ENCODE results near the gene SVIL. TPM values are rescaled to one million over a fixed set of nuclear protein-coding genes. Genes with fewer than 3 reads are reported as not detected.
"Not testable (repeated sequence)": the region's sequence is repeated elsewhere in the genome, so short reads cannot be mapped to it uniquely, and the experiment has no call there.

The SVIL gene
- total RNA-seq, 1 donor from 2014 or later, result 302 TPM

DNA sequence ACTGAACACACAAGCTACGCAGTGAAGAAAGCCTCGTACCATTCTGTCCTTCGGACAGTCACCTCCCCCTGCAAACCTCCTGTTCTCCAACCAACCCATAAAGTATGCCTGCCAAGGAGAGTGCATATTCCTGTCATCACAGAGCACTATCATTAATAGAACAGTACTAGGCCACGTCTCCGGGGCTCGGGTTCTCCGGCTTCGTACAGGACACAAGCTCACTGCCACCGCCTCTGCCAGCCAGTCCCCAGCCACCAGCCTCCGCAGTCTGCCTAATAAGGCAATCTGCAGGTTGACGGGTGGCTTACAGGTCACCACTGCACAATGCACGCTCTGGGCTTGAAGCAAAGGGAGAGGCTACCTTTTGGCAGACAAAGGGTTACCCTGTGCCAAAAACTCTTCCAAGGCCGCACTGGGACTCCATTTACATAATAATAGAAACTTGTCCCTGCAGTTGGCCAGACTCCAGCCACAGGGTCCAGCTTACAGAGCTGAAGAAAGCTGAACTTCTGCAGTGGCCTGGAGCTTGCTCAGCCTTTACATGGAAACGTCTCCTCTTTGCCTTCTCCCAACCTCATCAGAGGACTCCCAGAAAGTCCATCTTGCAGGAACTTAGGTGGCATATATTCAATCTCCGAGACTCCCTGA lies 47.5 kb downstream of the SVIL start:
- ATAC-seq, result peak; percentile 83
- intact Hi-C loops (cut with micrococcal nuclease), result not testable (repeated sequence)

GRCh38 chr10:29586509-29586908 lies 48.3 kb downstream of the SVIL start:
- DNase-seq, result no peak
- no peak for ATAC-seq
- intact Hi-C loops (cut with micrococcal nuclease), result no loop called here

More for the DNA sequence above, 47.5 kb downstream of the SVIL start:
- peak; percentile 80 for DNase-seq

DNA sequence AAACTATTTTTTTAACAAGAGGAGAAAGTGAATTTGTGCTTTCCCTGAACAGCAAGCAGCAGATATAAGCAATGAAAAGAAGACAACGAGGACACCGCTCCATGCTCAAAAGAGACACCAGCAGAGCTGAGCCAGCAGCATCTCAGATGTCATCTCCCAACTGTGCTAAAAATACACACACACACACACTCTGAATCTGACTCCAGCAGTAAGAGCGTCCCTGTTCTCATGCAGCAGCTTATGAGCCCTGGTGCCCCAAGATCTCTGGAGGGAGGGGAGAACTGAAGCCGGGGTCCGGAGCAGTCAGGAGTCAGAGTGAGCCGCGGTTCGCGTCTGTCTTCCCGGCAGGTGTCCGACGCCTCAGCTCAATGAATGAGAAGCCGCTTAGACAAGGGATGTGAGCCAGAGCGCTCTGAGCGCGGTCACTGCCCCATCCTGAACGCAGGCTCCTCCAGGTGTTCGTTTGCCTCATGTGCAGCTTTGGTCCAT lies 49.2 kb downstream of the SVIL start:
- intact Hi-C loops (cut with micrococcal nuclease), result no loop called here
- DNase-seq (peak; percentile 60), ATAC-seq (peak; percentile 10)

GRCh38 chr10:29584436-29584835 lies 50.3 kb downstream of the SVIL start:
- no peak for ATAC-seq
- DNase-seq, result no peak
- intact Hi-C loops (cut with micrococcal nuclease), result no loop called here

GRCh38 chr10:29583674-29584073 lies 51.1 kb downstream of the SVIL start:
- ATAC-seq (no peak), DNase-seq (no peak)
- intact Hi-C loops (cut with micrococcal nuclease), result no loop called here

DNA sequence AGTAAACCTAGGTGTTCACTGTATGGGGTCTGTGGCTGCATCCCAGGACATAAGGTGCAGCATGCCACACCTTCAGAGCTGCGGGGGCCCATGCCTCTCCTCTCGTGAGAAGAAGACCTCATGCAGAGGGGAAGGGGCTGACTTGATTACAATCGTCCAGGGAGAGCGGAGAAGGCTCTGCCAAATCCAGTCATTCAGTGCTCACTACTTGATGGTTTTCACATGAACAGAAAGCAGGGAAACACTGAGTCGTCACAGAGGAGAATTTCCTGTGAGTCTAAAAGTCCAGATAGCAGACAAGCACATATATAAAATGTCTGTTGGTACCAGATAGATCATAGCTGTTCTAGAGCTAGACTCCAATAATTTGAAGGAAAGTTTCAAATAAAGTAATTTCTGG lies 52.0 kb downstream of the SVIL start:
- DNase-seq; intact Hi-C loops (cut with micrococcal nuclease); ATAC-seq: not testable (repeated sequence)

DNA sequence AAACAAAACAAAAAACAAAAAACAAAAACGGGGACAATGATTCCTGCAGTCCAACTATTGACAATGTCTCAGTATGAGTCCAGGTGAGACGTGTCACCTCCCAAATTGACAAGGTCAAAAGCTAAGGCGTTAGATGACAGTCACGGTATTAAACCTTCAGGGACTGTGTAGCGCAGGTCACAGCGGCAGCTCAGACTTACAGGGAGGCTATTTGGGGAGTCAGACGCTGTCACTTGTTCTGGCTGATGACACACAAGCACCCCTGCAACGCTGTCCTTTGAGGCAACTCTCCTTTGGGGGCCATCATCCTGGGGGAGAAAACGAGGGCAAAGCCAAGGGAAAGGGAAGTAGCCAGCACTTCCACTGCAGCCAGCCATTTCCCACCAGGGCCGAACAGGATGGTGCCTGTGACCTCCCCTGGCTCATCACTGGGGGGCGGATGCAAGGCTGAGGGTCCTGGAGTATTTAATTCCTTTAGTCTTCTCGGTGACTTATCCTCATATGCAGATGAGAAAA lies 55.3 kb downstream of the SVIL start:
- ATAC-seq (peak; percentile 12), DNase-seq (no peak)
- intact Hi-C loops (cut with micrococcal nuclease), result no loop called here

GRCh38 chr10:29578457-29578856 lies 56.3 kb downstream of the SVIL start:
- DNase-seq (no peak), ATAC-seq (no peak)
- intact Hi-C loops (cut with micrococcal nuclease), result no loop called here

DNA sequence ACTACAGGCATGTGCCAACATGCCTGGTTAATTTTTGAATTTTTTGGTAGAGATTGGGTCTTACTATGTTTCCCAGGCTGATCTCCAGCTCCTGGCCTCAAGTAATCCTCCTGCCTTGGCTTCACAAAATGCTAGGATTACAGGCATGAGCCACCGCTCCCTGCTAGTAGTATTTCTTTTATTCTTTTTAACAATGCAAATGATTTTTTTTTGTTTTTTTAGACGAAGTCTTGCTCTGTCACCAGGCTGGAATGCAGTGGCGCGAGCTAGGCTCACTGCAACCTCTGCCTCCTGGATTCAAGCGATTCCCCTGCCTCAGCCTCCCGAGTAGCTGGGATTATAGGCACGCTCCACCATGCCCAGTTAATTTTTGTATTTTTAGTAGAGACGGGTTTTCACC lies 58.1 kb downstream of the SVIL start:
- no peak for DNase-seq
- no peak for ATAC-seq
- intact Hi-C loops (cut with micrococcal nuclease), result no loop called here

- DNase-seq (no peak), ATAC-seq (no peak)
- intact Hi-C loops (cut with micrococcal nuclease), result no loop called here
Observed at GRCh38 chr10:29575098-29575455, 59.7 kb downstream of the SVIL start.

GRCh38 chr10:29574212-29575097 lies 60.3 kb downstream of the SVIL start:
- ATAC-seq, result peak; percentile 68
- intact Hi-C loops (cut with micrococcal nuclease); DNase-seq: not testable (repeated sequence)

DNA sequence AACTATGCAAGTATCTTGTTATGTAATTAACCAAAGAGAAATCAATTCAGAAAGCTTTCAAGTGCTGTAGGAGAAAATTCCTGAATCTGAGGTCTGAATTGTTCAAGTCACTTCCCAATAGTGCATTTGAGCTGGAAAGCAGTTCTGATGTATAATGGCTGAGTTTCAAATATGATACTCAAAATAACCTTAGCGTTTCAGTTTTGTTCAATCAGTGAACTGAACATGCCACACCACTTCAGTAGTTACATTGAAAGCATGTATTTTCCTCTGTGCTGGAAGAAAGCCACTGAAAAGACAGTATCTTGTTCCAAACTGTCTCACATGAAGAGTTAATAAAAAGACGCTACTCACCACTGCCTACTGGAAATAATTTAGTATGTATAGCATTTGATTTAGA lies 64.5 kb downstream of the SVIL start:
- intact Hi-C loops (cut with micrococcal nuclease); ATAC-seq; DNase-seq: not testable (repeated sequence)

- no peak for DNase-seq
- ATAC-seq, result no peak
- intact Hi-C loops (cut with micrococcal nuclease), result no loop called here
Observed at GRCh38 chr10:29569795-29570194, 65.0 kb downstream of the SVIL start.

DNA sequence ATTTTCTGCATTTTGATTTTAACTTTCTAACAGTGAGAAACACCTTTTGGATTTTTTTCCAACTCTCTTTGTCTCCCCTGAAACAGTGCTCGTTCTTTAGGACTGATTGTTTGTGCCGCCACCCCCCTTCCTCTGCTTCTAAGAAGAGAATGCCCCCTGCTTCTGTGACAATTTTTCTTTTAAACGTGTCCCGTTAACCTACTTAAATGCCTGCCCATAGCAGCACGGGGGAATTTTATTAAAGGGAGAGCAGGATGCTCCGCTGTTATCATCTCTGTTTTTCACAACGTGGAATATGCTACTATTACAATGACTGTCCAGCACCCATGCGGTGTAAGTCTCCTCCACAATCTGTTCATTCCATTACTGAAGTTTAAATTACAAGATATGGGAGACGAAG lies 67.8 kb downstream of the SVIL start:
- DNase-seq, result no peak
- ATAC-seq, result no peak
- intact Hi-C loops (cut with micrococcal nuclease), result no loop called here

DNA sequence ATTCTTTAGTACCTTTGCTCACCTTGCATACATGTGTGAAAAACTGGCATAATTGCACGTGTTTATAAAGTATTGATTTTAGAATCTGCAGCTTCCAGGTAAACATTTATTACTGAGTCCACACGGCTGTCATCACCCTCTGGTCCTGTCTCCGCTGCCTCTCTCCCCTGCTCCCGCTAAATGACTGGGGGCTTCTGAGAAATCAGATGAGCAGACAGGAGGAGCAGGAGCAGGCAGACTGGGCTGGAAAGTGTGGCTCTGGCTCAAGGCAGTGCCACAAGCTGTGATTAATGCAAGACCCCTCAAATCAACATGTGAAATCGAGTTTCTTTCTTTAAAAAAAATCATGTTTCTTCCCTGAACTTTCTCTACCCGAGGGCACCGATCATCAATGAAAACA lies 68.6 kb downstream of the SVIL start:
- intact Hi-C loops (cut with micrococcal nuclease); ATAC-seq: not testable (repeated sequence)

DNA sequence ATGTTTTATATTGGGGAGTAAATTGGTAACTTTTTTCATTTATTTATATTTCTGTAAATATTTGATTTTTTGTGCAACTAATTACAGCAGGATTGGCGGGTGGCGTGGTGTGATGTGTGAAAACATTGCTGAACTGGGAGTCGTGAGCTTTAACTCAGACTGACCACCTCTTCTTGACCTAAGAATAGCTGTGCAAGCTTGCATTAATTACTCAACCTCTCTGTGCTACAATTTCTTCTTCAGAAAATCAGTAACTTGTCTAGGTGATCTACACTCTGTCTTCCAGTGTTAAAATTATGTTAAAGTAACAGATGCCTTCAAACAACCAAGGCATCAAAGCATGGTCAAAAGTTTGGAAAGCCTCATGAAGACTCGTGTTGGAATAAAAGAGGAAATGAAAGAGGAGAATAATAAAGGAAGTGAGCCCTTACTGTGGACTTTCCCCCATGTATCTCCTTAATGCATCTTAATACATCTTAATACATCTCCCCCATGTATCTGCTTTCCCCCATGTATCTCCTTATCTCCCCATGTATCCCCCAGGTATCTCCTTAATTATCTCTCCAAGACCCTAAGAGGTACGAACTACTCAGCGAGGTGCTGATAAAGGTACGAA lies 71.2 kb downstream of the SVIL start:
- intact Hi-C loops (cut with micrococcal nuclease), result no loop called here
- DNase-seq (no peak), ATAC-seq (no peak)

More for the DNA sequence above, 68.6 kb downstream of the SVIL start:
- DNase-seq, result not testable (repeated sequence)

GRCh38 chr10:29563006-29563405 lies 71.8 kb downstream of the SVIL start:
- DNase-seq; intact Hi-C loops (cut with micrococcal nuclease): not testable (repeated sequence)

GRCh38 chr10:29559996-29560395 lies 74.8 kb downstream of the SVIL start:
- no peak for DNase-seq
- intact Hi-C loops (cut with micrococcal nuclease), result no loop called here

More at GRCh38 chr10:29563006-29563405, 71.8 kb downstream of the SVIL start:
- ATAC-seq, result not testable (repeated sequence)

DNA sequence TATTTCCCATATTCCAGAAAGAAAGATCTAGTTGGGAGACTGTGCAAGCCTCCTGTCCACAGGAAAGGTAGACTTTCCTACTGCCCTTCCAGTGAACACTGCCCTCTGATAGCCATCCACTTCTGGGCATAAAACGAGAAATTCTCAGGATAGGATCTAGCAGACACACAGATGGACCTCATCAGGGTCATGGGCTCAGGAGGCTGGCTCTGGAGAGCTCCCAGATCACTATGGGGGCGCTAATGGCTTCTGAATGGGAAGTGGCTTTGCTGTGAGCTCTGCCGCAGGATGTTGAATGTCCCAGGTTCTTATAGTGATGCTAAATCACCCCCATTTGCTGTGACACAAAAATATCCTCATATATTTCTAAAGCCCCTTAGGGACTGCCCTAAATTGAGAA lies 77.1 kb downstream of the SVIL start:
- no peak for ATAC-seq
- DNase-seq, result no peak
- intact Hi-C loops (cut with micrococcal nuclease), result no loop called here

More at GRCh38 chr10:29559996-29560395, 74.8 kb downstream of the SVIL start:
- ATAC-seq, result peak; percentile 68

Data from left ventricle myocardium superior (tissue), 1 donor.